Measurements from ENCODE around the gene BCAS4.
"Not testable (repeated sequence)": the region's sequence is repeated elsewhere in the genome, so short reads cannot be mapped to it uniquely, and the experiment has no call there.

Gene BCAS4

DNA sequence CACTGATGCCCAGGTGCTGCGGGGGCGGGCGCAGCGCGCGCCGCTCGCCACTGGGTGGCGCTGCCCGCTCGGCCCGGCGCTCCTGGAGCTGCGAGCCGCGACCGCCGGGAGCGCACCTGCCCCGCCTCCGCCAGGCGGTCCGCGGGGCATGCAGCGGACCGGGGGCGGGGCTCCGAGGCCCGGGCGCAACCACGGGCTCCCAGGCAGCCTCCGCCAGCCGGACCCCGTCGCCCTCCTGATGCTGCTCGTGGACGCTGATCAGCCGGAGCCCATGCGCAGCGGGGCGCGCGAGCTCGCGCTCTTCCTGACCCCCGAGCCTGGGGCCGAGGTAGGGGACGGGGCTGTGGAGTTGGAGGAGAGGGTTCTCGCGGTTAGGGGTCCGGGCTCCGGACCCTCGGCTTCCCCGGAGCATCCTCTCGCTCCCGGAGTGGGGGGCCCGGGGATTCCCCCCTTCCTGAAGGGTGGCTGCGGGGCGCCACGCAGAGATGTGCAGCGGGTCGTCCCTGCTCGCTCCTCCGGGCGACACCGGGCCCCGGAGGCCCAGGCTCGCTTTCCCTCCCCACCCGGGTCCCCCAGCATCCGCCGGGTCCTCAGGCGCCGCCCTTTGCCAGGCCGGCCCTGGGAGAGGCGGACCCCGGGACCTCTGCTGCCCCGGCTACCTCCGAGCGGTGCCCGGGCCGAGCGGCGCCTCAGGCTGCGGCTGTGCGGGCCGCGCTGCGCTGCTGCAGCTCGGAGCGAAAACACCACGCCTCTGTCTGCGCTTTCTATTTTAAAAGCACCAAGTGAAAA lies at the start of gene BCAS4:
BCAS4 (plus strand) TSS at position 216 of the 789 bp plus-strand sequence; CDS start at position 239, 23 bp downstream.
- peak; percentile 90 for DNase-seq

DNA sequence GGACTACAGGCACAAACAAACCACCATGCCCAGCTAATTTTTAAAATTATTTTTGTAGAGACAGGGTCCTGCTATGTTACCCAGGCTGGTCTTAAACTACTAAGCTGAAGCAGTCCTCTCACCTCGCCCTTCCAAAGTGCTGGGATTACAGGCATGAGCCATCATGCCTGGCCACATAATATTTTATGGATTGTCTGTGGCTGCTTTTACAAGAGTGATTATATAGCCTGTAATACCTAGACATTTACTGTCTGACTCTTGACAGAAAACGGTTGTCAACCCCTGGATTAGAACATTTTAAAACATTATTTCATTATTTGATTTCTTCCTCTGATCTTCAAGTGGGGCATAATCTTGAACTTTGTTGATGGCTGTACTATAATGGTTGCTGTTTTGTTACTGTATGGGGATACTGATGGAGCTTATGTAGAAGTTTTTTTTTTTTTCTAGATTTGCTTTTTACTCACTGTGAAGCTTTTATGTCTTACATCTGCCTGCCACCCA lies 49.2 kb upstream of the BCAS4 start:
- DNase-seq = no peak

GRCh38 chr20:50746138-50746940 lies 48.5 kb upstream of the BCAS4 start:
- DNase-seq = no peak

DNA sequence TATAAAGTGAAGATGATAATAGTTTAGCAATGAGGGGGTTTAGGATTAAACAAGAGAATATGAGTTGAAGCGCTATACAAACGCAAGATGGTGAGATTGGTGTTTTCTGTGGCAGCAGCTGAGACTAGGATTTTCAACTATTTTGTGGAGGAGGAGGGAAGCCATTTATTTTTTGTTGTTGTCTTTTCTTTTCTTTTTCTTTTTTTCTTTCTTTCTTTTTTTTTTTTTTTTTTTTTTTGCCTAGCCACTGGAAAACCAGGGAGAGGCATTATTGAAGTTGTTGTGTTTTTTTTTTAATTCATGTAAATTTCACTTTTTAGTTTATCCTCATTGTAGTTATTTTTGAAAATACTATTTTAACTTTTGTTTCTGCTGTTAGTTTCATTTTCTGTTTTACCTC lies 47.6 kb upstream of the BCAS4 start:
- DNase-seq = no peak

- DNase-seq = no peak
Observed at GRCh38 chr20:50750145-50750671, 44.7 kb upstream of the BCAS4 start.

GRCh38 chr20:50753152-50753551 lies 41.7 kb upstream of the BCAS4 start:
- no peak for DNase-seq

DNA sequence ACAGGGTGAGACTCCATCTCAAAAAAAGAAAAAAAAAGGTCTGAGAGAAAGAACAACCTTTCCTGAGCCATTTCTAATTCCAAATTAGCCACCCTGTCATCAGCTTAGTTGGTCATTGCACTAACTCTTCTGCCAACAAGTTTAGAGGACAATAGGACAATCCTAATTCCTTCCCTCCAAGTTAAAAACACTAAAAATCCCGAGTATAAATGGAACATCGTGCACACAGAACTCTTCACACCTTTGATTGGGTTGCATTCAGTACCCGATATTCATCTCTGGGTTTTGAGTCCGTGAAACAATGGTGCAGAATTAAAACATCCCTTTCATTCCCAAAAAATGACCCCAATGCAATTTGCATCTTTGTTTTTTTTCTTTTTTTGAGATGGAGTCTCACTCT lies 40.4 kb upstream of the BCAS4 start:
- no peak for DNase-seq

- DNase-seq = no peak
Observed at GRCh38 chr20:50756447-50756846, 38.4 kb upstream of the BCAS4 start.

- no peak for DNase-seq
Observed at GRCh38 chr20:50758469-50758868, 36.4 kb upstream of the BCAS4 start.

GRCh38 chr20:50758992-50759391 lies 35.9 kb upstream of the BCAS4 start:
- DNase-seq = no peak

- DNase-seq = no peak
Observed at GRCh38 chr20:50759678-50760077, 35.2 kb upstream of the BCAS4 start.

GRCh38 chr20:50762045-50762422 lies 32.8 kb upstream of the BCAS4 start:
- no peak for DNase-seq

GRCh38 chr20:50762435-50763220 lies 32.2 kb upstream of the BCAS4 start:
- no peak for DNase-seq

GRCh38 chr20:50763550-50764458 lies 31.1 kb upstream of the BCAS4 start:
- not testable (repeated sequence) for DNase-seq

- not testable (repeated sequence) for DNase-seq
Observed at GRCh38 chr20:50765251-50765650, 29.6 kb upstream of the BCAS4 start.

GRCh38 chr20:50765674-50766073 lies 29.2 kb upstream of the BCAS4 start:
- DNase-seq = no peak

DNA sequence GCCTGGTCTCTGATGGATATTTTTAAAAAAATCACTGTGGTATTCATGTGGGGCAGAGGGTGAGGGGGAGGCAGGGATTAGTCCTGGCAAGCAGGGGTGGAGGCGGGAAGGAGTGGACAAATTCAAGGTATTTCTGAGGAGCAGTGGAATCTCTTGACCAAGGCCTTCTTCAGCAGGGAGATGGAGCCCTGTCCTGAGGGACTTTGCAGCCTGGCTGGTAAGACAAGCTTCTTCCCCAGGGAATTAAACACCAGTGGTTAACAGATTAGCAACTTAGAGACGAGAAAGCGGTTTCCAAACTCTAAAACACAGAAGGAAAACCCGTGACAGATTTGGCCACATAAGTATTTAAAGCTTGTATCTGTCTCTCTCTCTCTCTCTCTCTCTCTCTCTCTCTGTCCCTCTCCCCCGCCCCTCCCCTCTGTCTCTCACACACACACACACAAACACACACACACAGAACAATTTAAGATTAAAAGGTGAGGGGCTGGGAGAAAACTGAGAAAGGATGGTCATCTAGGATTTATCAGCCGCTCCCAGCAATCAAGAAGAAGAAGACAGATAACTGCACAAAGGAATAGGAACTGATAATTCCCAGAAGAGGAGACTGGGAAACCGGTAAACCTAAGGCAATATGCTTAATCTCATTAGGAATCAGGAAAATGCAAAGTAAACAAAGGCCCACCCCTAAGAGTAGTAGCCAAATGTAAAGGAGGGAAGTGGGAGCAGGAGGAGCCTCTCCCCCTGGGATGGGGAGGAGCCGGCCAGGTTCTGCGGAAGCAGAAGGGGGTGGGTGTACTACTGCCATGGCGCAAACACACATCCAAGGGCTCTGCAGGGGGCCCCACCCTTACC lies 27.7 kb upstream of the BCAS4 start:
- not testable (repeated sequence) for DNase-seq

GRCh38 chr20:50768991-50769390 lies 25.9 kb upstream of the BCAS4 start:
- not testable (repeated sequence) for DNase-seq

DNA sequence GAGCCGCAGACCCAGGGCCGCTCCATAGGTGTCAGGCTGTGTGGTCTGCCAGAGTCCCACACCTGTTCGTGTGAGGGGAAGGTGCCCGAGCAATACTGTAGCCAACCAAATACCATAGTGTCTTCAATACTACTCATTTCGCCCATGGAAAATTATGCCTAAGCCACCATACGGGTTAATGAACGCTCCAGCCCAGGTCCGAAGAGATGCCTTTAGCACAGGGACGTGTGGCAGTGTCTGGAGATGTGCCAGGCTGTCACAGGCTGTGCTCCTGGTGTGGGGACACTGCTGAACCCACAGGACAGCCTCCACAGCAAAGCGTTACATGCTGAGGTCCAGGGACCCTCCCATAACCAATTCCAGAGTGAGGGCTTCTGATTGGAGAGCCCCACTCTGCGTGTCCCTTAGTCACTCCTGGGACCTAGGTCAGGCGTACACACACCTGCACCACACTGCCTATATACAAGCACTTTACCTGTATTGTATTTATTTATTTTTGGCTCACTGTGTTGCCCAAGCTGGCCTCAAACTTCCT lies 25.2 kb upstream of the BCAS4 start:
- DNase-seq = not testable (repeated sequence)

DNA sequence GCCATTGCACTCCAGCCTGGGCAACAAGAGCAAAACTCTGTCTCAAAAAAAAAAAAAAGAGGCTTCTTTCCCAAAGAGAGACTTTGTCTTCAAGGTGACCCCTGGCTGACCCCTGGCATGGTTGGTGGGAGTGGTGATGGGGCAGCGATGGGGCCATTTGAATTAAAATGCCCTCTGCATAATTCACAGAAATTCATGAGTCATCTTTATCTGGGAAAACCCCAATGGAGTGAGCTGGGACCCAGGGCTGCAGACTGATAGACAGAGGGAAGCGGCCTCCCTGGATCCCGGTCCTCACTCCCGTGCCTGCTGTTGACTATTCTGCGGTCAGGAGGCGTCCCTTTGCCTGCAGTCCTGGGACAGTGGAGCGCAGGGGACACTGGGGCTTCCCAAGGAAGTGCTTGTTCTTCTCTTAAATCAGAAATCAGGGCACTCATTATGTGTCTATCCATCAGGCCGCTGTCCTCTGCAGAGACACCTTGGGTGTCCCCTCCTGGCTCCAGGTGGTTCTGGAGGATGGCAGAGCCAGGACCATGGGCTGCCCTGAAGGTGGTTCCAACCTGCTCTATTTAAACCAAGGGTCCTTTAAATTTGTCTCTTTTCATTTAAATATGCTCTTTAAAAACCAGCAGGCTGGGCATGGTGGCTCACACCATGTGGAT lies 23.3 kb upstream of the BCAS4 start:
- DNase-seq = not testable (repeated sequence)

Measured in CD4-positive, alpha-beta T cell treated with Interleukin-10 for 1 hour (primary cell).